Transverse colon (tissue), 4 donors: ENCODE data around the gene OR2AT4. TPM values are rescaled to one million over a fixed set of nuclear protein-coding genes. Genes with fewer than 3 reads are reported as not detected.

Experiments used
- DNase-seq: peaks from one replicate; pipeline ENCODE4 v3.0.0-alpha.2; 2019
- H3K27ac ChIP-seq, 4 donors: fragments of 200-600 bp; sonication (generic); 2 replicates each; pipeline ENCODE4 v1.5.1; 2016 to 2018; ENCODE audit warnings: inconsistent platforms in 4 of 4
- H3K27me3 ChIP-seq: fragments of 200-600 bp; sonication (generic); 2 replicates; pipeline ENCODE4 v1.5.1; 2017; ENCODE audit warnings: inconsistent platforms
- H3K36me3 ChIP-seq, 4 donors: fragments of 200-600 bp; sonication (generic); 2 replicates each; pipeline ENCODE4 v1.5.1; 2017 to 2019; ENCODE audit warnings: inconsistent platforms in 4 of 4
- H3K4me1 ChIP-seq, 4 donors: fragments of 200-600 bp; sonication (generic); 2 replicates each; pipeline ENCODE4 v1.5.1; 2017 to 2020; ENCODE audit warnings: inconsistent platforms in 4 of 4
- H3K4me3 ChIP-seq, 4 donors: fragments of 200-600 bp; sonication (generic); 1 replicate in 1 of 4; 2 replicates in 3 of 4; pipeline versions ENCODE4 v1.5.1 to v1.6.1; 2017 to 2019; ENCODE audit warnings: inconsistent platforms in 4 of 4
- H3K9me3 ChIP-seq, 2 donors: fragments of 200-600 bp; sonication (generic); 2 replicates each; pipeline ENCODE4 v1.5.1; 2017 to 2019; ENCODE audit warnings: inconsistent platforms in 2 of 2
- EP300 ChIP-seq: sonication (generic); formaldehyde crosslinking; IDR thresholded peaks from one replicate; pipeline ENCODE4 v1.6.1; 2017; ENCODE audit warnings: antibody characterized with exemption, low read depth
- POLR2A ChIP-seq: fragments of 450-650 bp; IDR thresholded peaks from one replicate; pipeline ENCODE4 v1.6.1; 2016; ENCODE audit warnings: antibody characterized with exemption, mild to moderate bottlenecking, moderate library complexity
- POLR2AphosphoS5 ChIP-seq, 3 donors: sonication (generic); formaldehyde crosslinking; IDR thresholded peaks; one replicate each; pipeline ENCODE4 v1.6.1; 2016; ENCODE audit warnings: antibody characterized with exemption in 3 of 3
- WGBS, 2 donors: methylation state at CpG; one replicate each; pipeline ENCODE4 v1.1.5; 2018; ENCODE audit warnings: low coverage in 1 of 2; 5-methylcytosine and 5-hydroxymethylcytosine counted together
- in situ Hi-C, 4 donors: fragments of 200-750 bp; cut with MboI; loops; one replicate each; pipeline versions ENCODE4 v1.15.0 to v1.15.1; 2017; ENCODE audit warnings: low sequenced_read_pairs in 3 of 4, low pct_ligation_motif_present in 1 of 4, low pct_unique_long_range_greater_than_20kb in 1 of 4
- intact Hi-C: fragments of 100-400 bp; cut with DNase I; formaldehyde crosslinking; loops from one replicate; pipeline ENCODE4 v1.15.1; 2023; ENCODE audit warnings: low total_unique reads
- total RNA-seq, 4 donors: library from RNA; depleted of rRNA; stranded (reverse); fragments of >200 nt; gene quantifications; one replicate each; pipeline ENCODE4 v1.1.0, GENCODE V29; 2016
- TF ChIP-seq, protein P1 (sequence below), 5 experiments: fragments of 200-600 bp in 3 of 5; fragments of 450-650 bp in 2 of 5; sonication (generic) in 3 of 5; IDR thresholded peaks; 1 replicate in 2 of 5; 2 replicates in 3 of 5; pipeline ENCODE4 v1.5.1; 2016 to 2017; ENCODE audit warnings: antibody characterized with exemption in 5 of 5, inconsistent platforms in 3 of 5, mild to moderate bottlenecking in 2 of 5, moderate library complexity in 1 of 5

Gene OR2AT4
- total RNA-seq: not detected

DNA sequence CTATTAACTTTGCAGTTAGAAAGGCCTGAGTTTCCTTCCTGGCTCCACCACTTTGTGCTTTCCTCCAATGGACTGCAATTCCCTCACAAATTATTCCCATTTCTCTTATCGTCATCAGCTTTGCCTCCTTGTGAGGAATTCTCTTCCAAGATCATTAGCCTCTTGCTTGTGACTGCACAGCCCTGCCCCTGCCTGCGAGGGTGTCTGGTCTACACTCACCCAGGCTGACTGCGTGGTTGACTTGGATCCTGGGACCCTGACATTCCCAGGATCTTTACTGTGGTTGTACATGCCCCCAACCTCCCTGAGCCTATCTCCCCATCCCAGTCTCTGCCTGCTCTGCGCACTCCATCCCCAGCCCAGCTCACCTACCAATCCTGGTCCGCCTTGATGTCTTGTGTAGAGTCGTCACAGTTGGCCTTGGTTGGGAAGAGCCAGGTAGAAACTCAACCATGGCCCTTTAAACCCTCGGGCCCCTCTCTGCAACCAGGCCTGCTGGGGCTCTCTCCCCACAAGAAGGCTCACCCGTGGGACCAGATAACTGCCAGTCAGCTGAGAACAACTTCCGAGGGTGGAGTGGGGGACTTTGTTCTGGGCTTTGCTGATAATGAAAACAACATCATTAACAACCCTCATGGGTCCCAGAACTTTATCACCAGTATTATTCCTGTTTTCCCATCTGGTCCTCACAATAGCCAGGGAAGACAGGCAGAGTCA lies at the start of gene OR2AT4:
Gene OR2AT4 (minus strand): TSS at position 421 of the 717 bp plus-strand sequence.
- no peak for TF ChIP-seq EP300
- TF ChIP-seq, protein P1, sequence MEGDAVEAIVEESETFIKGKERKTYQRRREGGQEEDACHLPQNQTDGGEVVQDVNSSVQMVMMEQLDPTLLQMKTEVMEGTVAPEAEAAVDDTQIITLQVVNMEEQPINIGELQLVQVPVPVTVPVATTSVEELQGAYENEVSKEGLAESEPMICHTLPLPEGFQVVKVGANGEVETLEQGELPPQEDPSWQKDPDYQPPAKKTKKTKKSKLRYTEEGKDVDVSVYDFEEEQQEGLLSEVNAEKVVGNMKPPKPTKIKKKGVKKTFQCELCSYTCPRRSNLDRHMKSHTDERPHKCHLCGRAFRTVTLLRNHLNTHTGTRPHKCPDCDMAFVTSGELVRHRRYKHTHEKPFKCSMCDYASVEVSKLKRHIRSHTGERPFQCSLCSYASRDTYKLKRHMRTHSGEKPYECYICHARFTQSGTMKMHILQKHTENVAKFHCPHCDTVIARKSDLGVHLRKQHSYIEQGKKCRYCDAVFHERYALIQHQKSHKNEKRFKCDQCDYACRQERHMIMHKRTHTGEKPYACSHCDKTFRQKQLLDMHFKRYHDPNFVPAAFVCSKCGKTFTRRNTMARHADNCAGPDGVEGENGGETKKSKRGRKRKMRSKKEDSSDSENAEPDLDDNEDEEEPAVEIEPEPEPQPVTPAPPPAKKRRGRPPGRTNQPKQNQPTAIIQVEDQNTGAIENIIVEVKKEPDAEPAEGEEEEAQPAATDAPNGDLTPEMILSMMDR (IDR thresholded peaks at IDR 0.05): no peak
- no peak for TF ChIP-seq POLR2A
- TF ChIP-seq POLR2AphosphoS5 (IDR thresholded peaks at IDR 0.05): no peak
- WGBS, 2 donors: 62 to 74% methylated on average over 6 to 9 of the region's 9 CpGs
- Histone ChIP-seq H3K9me3 (no peaks in the 10 kb centered on the region), H3K4me1 (no peaks in the 10 kb centered on the region), H3K4me3 (no peak within 1 kb of the TSS), H3K36me3 (no peaks in the 10 kb centered on the region), H3K27ac (no peak within 1 kb of the TSS), H3K27me3 (peaks cover 20% of the 10 kb centered on the region)
- intact Hi-C loops (no loop called here), in situ Hi-C loops (no loop called here)
- DNase-seq: no peak

DNA sequence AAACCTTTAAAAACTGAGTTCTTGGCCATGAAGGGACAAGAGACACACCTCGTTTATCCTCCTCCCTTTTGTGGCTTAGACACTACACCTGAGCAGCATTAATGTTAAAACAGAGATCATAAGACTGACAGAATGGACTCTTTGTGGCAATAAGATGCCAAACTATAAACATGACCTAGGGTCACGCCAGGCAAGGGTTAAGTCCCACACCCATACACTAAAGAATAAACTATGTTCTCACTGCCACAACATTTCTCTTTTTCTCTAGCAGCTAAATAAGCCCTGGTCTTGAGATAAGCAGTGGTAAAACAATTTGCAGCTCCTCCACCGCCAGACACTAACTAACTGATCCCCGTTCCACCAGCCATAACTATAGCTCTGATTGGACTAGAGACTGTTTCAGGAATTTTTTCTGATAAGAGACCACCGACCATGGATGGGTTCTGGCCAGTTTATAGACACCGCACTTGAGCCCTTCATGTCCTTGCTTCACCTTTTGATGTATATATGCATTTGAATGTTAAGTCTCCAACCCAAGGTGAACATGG lies 49.4 kb upstream of the OR2AT4 start:
- H3K4me1 ChIP-seq: peaks cover 3 to 74% (median 32%) of the 10 kb centered on the region in 4 donors
- peak overlapping the region; percentile 34 to 62 (median 44) for H3K27ac ChIP-seq
- 28 to 32% methylated on average over 5 to 6 of the region's 6 CpGs for WGBS, 2 donors
- H3K27me3 ChIP-seq: no peaks in the 10 kb centered on the region
- no peak for DNase-seq
- no peaks in the 10 kb centered on the region for H3K36me3 ChIP-seq
- H3K9me3 ChIP-seq: no peaks in the 10 kb centered on the region
- TF ChIP-seq EP300 (no peak), POLR2AphosphoS5 (IDR thresholded peaks at IDR 0.05) (peak in 1 of 3 donors; percentile 16)
- intact Hi-C loops: loop anchor here (2.0 kb wide), 1 partner anchor 59 kb away; no protein-coding TSS in a partner anchor
- in situ Hi-C loops: loop anchor here in 2 of 4 donors (10.0 kb wide), 2 partner anchors 59 to 99 kb away; partner anchors contain the start of gene TPBGL (in 2 of the 2)
- no peak overlapping the region for H3K4me3 ChIP-seq

DNA sequence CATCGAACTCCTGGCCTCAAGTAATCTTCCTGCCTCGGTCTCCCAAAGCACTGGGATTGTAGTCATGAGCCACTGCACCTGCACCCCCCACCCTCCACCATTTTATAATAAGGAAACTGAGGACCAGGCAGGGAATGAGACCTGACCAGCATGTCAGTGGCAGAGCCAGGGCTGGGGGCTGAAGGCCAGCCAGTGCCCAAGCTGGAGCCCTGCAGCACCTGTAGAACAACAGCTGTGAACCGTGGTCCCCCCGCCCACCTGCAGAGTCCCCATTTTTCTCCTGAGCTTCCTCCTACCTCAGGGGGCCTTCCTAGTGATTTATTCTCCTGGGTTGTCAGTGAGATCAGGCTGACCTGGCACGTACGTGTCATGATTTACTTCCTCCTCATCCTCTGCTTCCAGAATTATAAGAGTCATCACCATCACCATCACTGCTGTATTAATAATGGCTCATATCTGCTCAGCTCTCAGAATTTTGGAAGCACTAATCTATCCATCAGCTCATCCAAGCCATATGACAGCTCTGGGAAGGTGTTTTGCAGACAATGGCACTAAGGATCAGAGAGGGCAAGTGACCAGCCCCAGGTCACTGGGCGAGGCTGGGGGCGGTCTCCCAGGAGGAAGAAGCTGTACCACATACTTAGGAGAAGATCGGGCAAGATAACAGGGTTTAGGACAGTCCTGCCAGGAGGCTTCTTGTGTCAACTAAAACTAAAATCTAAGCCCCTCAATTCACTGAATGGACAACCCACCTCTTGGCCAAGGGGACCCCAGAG lies 48.7 kb upstream of the OR2AT4 start:
- no peak overlapping the region for H3K4me3 ChIP-seq
- H3K9me3 ChIP-seq: no peaks in the 10 kb centered on the region
- TF ChIP-seq EP300 (no peak), POLR2A (no peak)
- in situ Hi-C loops: loop anchor here in 2 of 4 donors (10.0 kb wide), 2 partner anchors 59 to 99 kb away; partner anchors contain the start of gene TPBGL (in 2 of the 2)
- H3K36me3 ChIP-seq: no peaks in the 10 kb centered on the region
- no peak for DNase-seq
- no peaks in the 10 kb centered on the region for H3K27me3 ChIP-seq
- 60 to 65% methylated on average over 4 to 9 of the region's 9 CpGs for WGBS, 2 donors
- H3K27ac ChIP-seq: peak overlapping the region; percentile 34 to 62 (median 44)
- peaks cover 3 to 67% (median 27%) of the 10 kb centered on the region in 4 donors for H3K4me1 ChIP-seq
- intact Hi-C loops: loop anchor here (2.0 kb wide), 1 partner anchor 59 kb away; no protein-coding TSS in a partner anchor

DNA sequence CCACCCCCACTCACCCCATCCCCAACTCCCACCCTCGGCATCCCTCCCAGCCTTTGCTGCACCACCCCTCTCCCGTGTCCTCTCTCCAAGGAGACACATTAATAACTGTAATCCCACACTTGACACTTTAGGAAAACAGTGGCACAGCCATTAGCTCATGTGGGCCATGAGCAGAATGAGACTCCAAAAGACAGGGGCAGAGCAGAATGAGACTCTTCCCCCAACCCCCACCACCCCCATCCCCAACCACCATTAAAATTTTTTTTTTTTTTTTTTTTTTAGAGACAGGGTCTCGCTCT lies 48.0 kb upstream of the OR2AT4 start:
- intact Hi-C loops (loop anchor here (2.0 to 5.0 kb wide), 2 partner anchors 60 to 103 kb away; no protein-coding TSS in a partner anchor), in situ Hi-C loops (loop anchor here in 3 of 4 donors (5.0 to 10.0 kb wide), 4 partner anchors 58 to 100 kb away; partner anchors contain the start of gene TPBGL (in 2 of the 3))
- Histone ChIP-seq H3K27ac (no peak overlapping the region), H3K27me3 (no peaks in the 10 kb centered on the region), H3K4me1 (peaks cover 0 to 60% (median 21%) of the 10 kb centered on the region in 4 donors), H3K9me3 (no peaks in the 10 kb centered on the region), H3K36me3 (no peaks in the 10 kb centered on the region), H3K4me3 (no peak overlapping the region)
- no peak for DNase-seq
- TF ChIP-seq POLR2A: no peak
- TF ChIP-seq, protein P1 (IDR thresholded peaks at IDR 0.05): peak in 2 of 5 experiments; percentile 10 to 19
- 36% methylated on average over 3 of the region's 3 CpGs; no CpG with 5 or more reads in 1 of the 2 donors for WGBS, 2 donors
